ENCODE results near the gene TREML2. TPM values are rescaled to one million over a fixed set of nuclear protein-coding genes. Genes with fewer than 3 reads are reported as not detected.

TREML2 gene
- total RNA-seq (2014; rRNA removed; shearing (Covaris generic)), result 0.16 and 0.19 TPM in 2 replicates

GRCh38 chr6:41200901-41201763 is at the start of gene TREML2:
TSS of gene TREML2 (minus strand) at chr6:41201149. CDS start at chr6:41201008, 141 bp downstream.

GRCh38 chr6:41228096-41228495 is 27.1 kb upstream of the TREML2 start, which contains the start of gene TREML4:
TSS of gene TREML4 (plus strand) at chr6:41228349. CDS start at chr6:41228428, 79 bp downstream.

GRCh38 chr6:41162687-41163418 is 38.1 kb downstream of the TREML2 start, which contains the start of gene TREM2:
TSS of gene TREM2 (minus strand) at chr6:41163116. CDS start at chr6:41163082, 34 bp downstream.

GRCh38 chr6:41153992-41154625 is 46.8 kb downstream of the TREML2 start, which contains the start of gene TREML1:
TSS of gene TREML1 (minus strand) at chr6:41154347. CDS start at chr6:41154288, 59 bp downstream.

Small RNA genes within 50 kb of the gene (small RNA-seq; reads per million reads assigned to genes)
- gene AL391903.2 (not detected), gene RNA5SP207 (3.5 reads per million, percentile 81 among the genes with 10 or more reads in this experiment)

Other genes starting within 250 kb of the TREML2 start
- 0.53 and 1.0 TPM in 2 replicates for gene UNC5CL, start 161.9 kb downstream of the TREML2 start, total RNA-seq (2014; rRNA removed; shearing (Covaris generic))
- not detected in 2 replicates for gene TSPO2, start 158.7 kb downstream of the TREML2 start, total RNA-seq (2014; rRNA removed; shearing (Covaris generic))
- not detected in 2 replicates for gene APOBEC2, start 147.9 kb downstream of the TREML2 start, total RNA-seq (2014; rRNA removed; shearing (Covaris generic))
- gene OARD1, start 128.8 kb downstream of the TREML2 start, total RNA-seq (2014; rRNA removed; shearing (Covaris generic)), result 20.8 and 25.7 TPM in 2 replicates
- gene NFYA, start 128.2 kb downstream of the TREML2 start, total RNA-seq (2014; rRNA removed; shearing (Covaris generic)), result 13.1 and 16.6 TPM in 2 replicates
- not detected in 2 replicates for gene TREML1, start 46.8 kb downstream of the TREML2 start, total RNA-seq (2014; rRNA removed; shearing (Covaris generic))
- not detected in 2 replicates for gene TREM2, start 38.0 kb downstream of the TREML2 start, total RNA-seq (2014; rRNA removed; shearing (Covaris generic))
- not detected in 2 replicates for gene TREML4, start 27.2 kb upstream of the TREML2 start, total RNA-seq (2014; rRNA removed; shearing (Covaris generic))
- 0.15 and 0.88 TPM in 2 replicates for gene TREM1, start 85.5 kb upstream of the TREML2 start, total RNA-seq (2014; rRNA removed; shearing (Covaris generic))
- gene NCR2, start 134.5 kb upstream of the TREML2 start, total RNA-seq (2014; rRNA removed; shearing (Covaris generic)), result not detected in 2 replicates